H1 (cell line): Measurements from ENCODE around the gene SLC35E1. TPM values are rescaled to one million over a fixed set of nuclear protein-coding genes. Genes with fewer than 3 reads are reported as not detected.

ENCODE experiments used
- CTCF ChIA-PET: fragments of 300-600 bp; sonication (Branson Sonifier 250); formaldehyde crosslinking; loops from one replicate; lab custom pipeline; 2021; ENCODE audit not compliant: partially characterized antibody; lab: Charles Lee
- POLR2A ChIA-PET: fragments of 300-600 bp; sonication (Branson Sonifier 250); formaldehyde crosslinking; loops from one replicate; lab custom pipeline; 2021; ENCODE audit warnings: inconsistent platforms; ENCODE audit not compliant: partially characterized antibody; lab: Charles Lee
- DNase-seq, 2 experiments: peaks; one replicate each; pipeline versions ENCODE4 v3.0.0 to v3.0.0-alpha.2; 2010 to 2022; ENCODE audit warnings: low spot score in 2 of 2, low read depth in 1 of 2, mixed read lengths in 1 of 2
- FAIRE-seq: peaks from 2 replicates; lab custom pipeline; 2011; peaks lifted over from hg19 to GRCh38; lab: Jason Lieb, UNC
- H2AFZ ChIP-seq: 2 replicates; pipeline ENCODE4 v1.8.1; 2012; ENCODE audit warnings: low read length, inconsistent platforms
- H2AK5ac ChIP-seq: 2 replicates; pipeline ENCODE4 v1.6.1; 2013; ENCODE audit warnings: low read depth, low read length
- H2BK120ac ChIP-seq: replicated peaks from 2 replicates; pipeline ENCODE3; 2013; ENCODE audit warnings: low read depth, low read length, inconsistent platforms
- H2BK12ac ChIP-seq: 2 replicates; pipeline ENCODE4 v1.6.1; 2013; ENCODE audit warnings: low read depth, low read length
- H2BK15ac ChIP-seq: 2 replicates; pipeline ENCODE4 v1.6.1; 2013; ENCODE audit warnings: low read length
- H2BK20ac ChIP-seq: 2 replicates; pipeline ENCODE4 v1.6.1; 2013; ENCODE audit warnings: low read length
- H2BK5ac ChIP-seq: 2 replicates; pipeline ENCODE4 v1.6.1; 2013; ENCODE audit warnings: low read depth, low read length
- H3K14ac ChIP-seq: 2 replicates; pipeline ENCODE4 v1.6.1; 2013; ENCODE audit warnings: inconsistent platforms; ENCODE audit not compliant: insufficient read length
- H3K18ac ChIP-seq: 2 replicates; pipeline ENCODE4 v1.6.1; 2013; ENCODE audit warnings: low read length; ENCODE audit errors: extremely low read depth
- H3K23ac ChIP-seq: 2 replicates; pipeline ENCODE4 v1.6.1; 2013; ENCODE audit warnings: inconsistent platforms; ENCODE audit not compliant: insufficient read length
- H3K23me2 ChIP-seq: 2 replicates; pipeline ENCODE4 v1.6.1; 2013; ENCODE audit warnings: low read depth, low read length
- H3K27ac ChIP-seq: 2 replicates; pipeline ENCODE4 v1.6.1; 2011; ENCODE audit warnings: low read depth, low read length, inconsistent platforms
- H3K27me3 ChIP-seq, 4 experiments: replicated peaks in 1 of 4; 1 replicate in 1 of 4; 2 replicates in 3 of 4; pipeline versions ENCODE4 v1.6.1 to v1.8.1; 2011 to 2013; ENCODE audit warnings: low read length in 3 of 4, mild to moderate bottlenecking in 3 of 4, inconsistent platforms in 2 of 4, mixed read lengths in 2 of 4, moderate library complexity in 1 of 4; ENCODE audit not compliant: control insufficient read depth in 3 of 4, insufficient read depth in 3 of 4; ENCODE audit errors: extremely low read depth in 1 of 4
- H3K36me3 ChIP-seq, 4 experiments: 2 replicates each; pipeline versions ENCODE4 v1.6.1 to v1.8.1; 2011 to 2013; ENCODE audit warnings: mild to moderate bottlenecking in 4 of 4, low read length in 3 of 4, moderate library complexity in 2 of 4, control low read depth in 1 of 4, inconsistent platforms in 1 of 4; ENCODE audit not compliant: insufficient read depth in 4 of 4, control insufficient read depth in 2 of 4
- H3K4ac ChIP-seq: replicated peaks from 2 replicates; pipeline ENCODE3; 2013; ENCODE audit warnings: low read length, low read depth, mixed read lengths, inconsistent platforms; ENCODE audit not compliant: insufficient read length
- H3K4me1 ChIP-seq, 4 experiments: replicated peaks in 1 of 4; 1 replicate in 1 of 4; 2 replicates in 3 of 4; pipeline versions ENCODE4 v1.6.1 to v1.8.1; 2011 to 2013; ENCODE audit warnings: low read length in 3 of 4, inconsistent platforms in 2 of 4, mixed read lengths in 1 of 4; ENCODE audit not compliant: insufficient read depth in 4 of 4, control insufficient read depth in 3 of 4
- H3K4me2 ChIP-seq, 2 experiments: 2 replicates each; pipeline versions ENCODE4 v1.6.1 to v1.8.1; 2011 to 2013; ENCODE audit warnings: low read depth in 2 of 2, low read length in 2 of 2, control low read depth in 1 of 2, inconsistent platforms in 1 of 2, mild to moderate bottlenecking in 1 of 2; ENCODE audit not compliant: insufficient read depth in 1 of 2
- H3K4me3 ChIP-seq, 4 experiments: fragments of 200-600, 300-600 bp in 1 of 4; sonication (generic), shearing (Covaris generic), sonication (Bioruptor Twin) in 1 of 4; 2 replicates each; pipeline versions ENCODE4 v1.5.1 to v1.8.1; 2011 to 2016; ENCODE audit warnings: low read length in 4 of 4, low read depth in 3 of 4, control low read depth in 2 of 4, inconsistent platforms in 2 of 4, mild to moderate bottlenecking in 2 of 4, mixed read lengths in 1 of 4, moderate library complexity in 1 of 4; ENCODE audit not compliant: insufficient read depth in 2 of 4; ENCODE audit errors: extremely low read depth in 1 of 4
- H3K56ac ChIP-seq: replicated peaks from 2 replicates; pipeline ENCODE3; 2013; ENCODE audit warnings: low read depth, mild to moderate bottlenecking, mixed read lengths, low read length, inconsistent platforms; ENCODE audit not compliant: insufficient read length
- H3K79me1 ChIP-seq: 2 replicates; pipeline ENCODE4 v1.6.1; 2013; ENCODE audit warnings: low read depth, low read length, control low read depth
- H3K79me2 ChIP-seq, 2 experiments: 2 replicates each; pipeline versions ENCODE4 v1.6.1 to v1.8.1; 2012 to 2013; ENCODE audit warnings: low read length in 2 of 2, mild to moderate bottlenecking in 2 of 2, inconsistent platforms in 1 of 2; ENCODE audit not compliant: insufficient read depth in 2 of 2, control insufficient read depth in 1 of 2
- H3K9ac ChIP-seq, 4 experiments: replicated peaks in 1 of 4; 1 replicate in 1 of 4; 2 replicates in 3 of 4; pipeline versions ENCODE4 v1.6.1 to v1.8.1; 2011 to 2013; ENCODE audit warnings: low read depth in 3 of 4, low read length in 3 of 4, control low read depth in 2 of 4, mild to moderate bottlenecking in 2 of 4, moderate library complexity in 2 of 4, inconsistent platforms in 1 of 4; ENCODE audit errors: extremely low read depth in 1 of 4
- H3K9me3 ChIP-seq, 2 experiments: 2 replicates each; pipeline versions ENCODE4 v1.6.1 to v1.8.1; 2012 to 2013; ENCODE audit warnings: mild to moderate bottlenecking in 2 of 2, moderate library complexity in 2 of 2, control low read depth in 1 of 2, inconsistent platforms in 1 of 2, low read depth in 1 of 2, low read length in 1 of 2, mixed read lengths in 1 of 2; ENCODE audit not compliant: insufficient read depth in 2 of 2
- H4K20me1 ChIP-seq, 2 experiments: replicated peaks in 1 of 2; 2 replicates each; pipeline versions ENCODE3 to v1.8.1; 2011 to 2013; ENCODE audit warnings: inconsistent platforms in 2 of 2, low read length in 2 of 2, mild to moderate bottlenecking in 1 of 2; ENCODE audit not compliant: insufficient read depth in 2 of 2, control insufficient read depth in 1 of 2
- H4K5ac ChIP-seq: 2 replicates; pipeline ENCODE4 v1.6.1; 2013; ENCODE audit warnings: low read length, low read depth, mixed read lengths, inconsistent platforms; ENCODE audit not compliant: insufficient read length
- H4K8ac ChIP-seq: 2 replicates; pipeline ENCODE4 v1.8.0; 2013; ENCODE audit warnings: mild to moderate bottlenecking, moderate library complexity, low read length, inconsistent platforms; ENCODE audit not compliant: insufficient read depth; ENCODE audit errors: extremely low read depth
- H4K91ac ChIP-seq: replicated peaks from 2 replicates; pipeline ENCODE3; 2013; ENCODE audit warnings: low read length, mixed read lengths, inconsistent platforms; ENCODE audit not compliant: insufficient read length
- ASH2L ChIP-seq: fragments of 200-600, 300-600 bp; sonication (generic); IDR thresholded peaks from one replicate; pipeline ENCODE4 v1.7.1; 2017; ENCODE audit warnings: low read length
- ATF2 ChIP-seq: IDR thresholded peaks from 2 replicates; pipeline ENCODE4 v1.6.1; 2012; ENCODE audit warnings: low read length, inconsistent platforms
- CREB1 ChIP-seq: IDR thresholded peaks from 2 replicates; pipeline ENCODE4 v1.6.1; 2012; ENCODE audit warnings: inconsistent platforms
- E2F6 ChIP-seq: IDR thresholded peaks from 2 replicates; pipeline ENCODE4 v1.6.1; 2012; ENCODE audit warnings: inconsistent platforms
- JUN ChIP-seq: IDR thresholded peaks from 2 replicates; pipeline ENCODE4 v1.6.1; 2011; ENCODE audit warnings: low read depth, mild to moderate bottlenecking, improper control_type of control experiment, low read length
- KDM4A ChIP-seq: IDR thresholded peaks from one replicate; pipeline ENCODE4 v1.7.1; 2012; ENCODE audit warnings: low read depth, mild to moderate bottlenecking, moderate library complexity, low read length, inconsistent platforms; ENCODE audit not compliant: severe bottlenecking
- POLR2AphosphoS5 ChIP-seq: IDR thresholded peaks from 2 replicates; pipeline ENCODE4 v1.6.1; 2011; ENCODE audit warnings: low read depth, low read length
- POU5F1 ChIP-seq: IDR thresholded peaks from 2 replicates; pipeline ENCODE4 v1.6.1; 2011; ENCODE audit warnings: low read depth, mild to moderate bottlenecking, low read length, moderate library complexity
- SRF ChIP-seq: IDR thresholded peaks from 2 replicates; pipeline ENCODE4 v1.6.1; 2011; ENCODE audit warnings: mild to moderate bottlenecking, low read depth, low read length, moderate library complexity
- TBP ChIP-seq: IDR thresholded peaks from 2 replicates; pipeline ENCODE4 v1.6.1; 2011; ENCODE audit warnings: low read depth, low read length, improper control_type of control experiment
- ZNF274 ChIP-seq: IDR thresholded peaks from 2 replicates; pipeline ENCODE4 v1.7.0; 2012; ENCODE audit warnings: low read length, borderline replicate concordance; ENCODE audit errors: extremely low read depth
- WGBS, 2 experiments: shearing (Covaris generic) in 1 of 2; methylation state at CpG; one replicate each; pipeline versions ENCODE4 v1.1.6 to v1.1.7; 2013 to 2015; ENCODE audit warnings: low lambda C conversion rate in 2 of 2, mixed read lengths in 2 of 2, inconsistent platforms in 1 of 2, low coverage in 1 of 2, missing lambda C conversion rate in 1 of 2; ENCODE audit not compliant: insufficient replicate concordance in 2 of 2, insufficient coverage in 1 of 2, insufficient read length in 1 of 2; ENCODE audit errors: extremely low coverage in 1 of 2, missing lambda C conversion rate in 1 of 2; 5-methylcytosine and 5-hydroxymethylcytosine counted together
- polyA plus RNA-seq, 7 experiments: library from polyadenylated mRNA; depleted of rRNA in 3 of 7; stranded (reverse) in 5 of 7; unstranded in 2 of 7; fragments of >200 nt in 5 of 7; fragments of 200-250 nt in 2 of 7; gene quantifications; 1 replicate in 5 of 7; 2 replicates in 1 of 7; 4 replicates in 1 of 7; pipeline versions ENCODE4 v1.2.1 to v1.2.3, GENCODE V29; 2011 to 2013; ENCODE audit warnings: missing spikeins in 2 of 7, mixed read lengths in 2 of 7
- total RNA-seq: library from RNA; stranded (reverse); fragmentation: NEBNext Ultra II Directional; extraction: Animal tissue kit (Norgen Biotek cat#: 25700); gene quantifications from 2 replicates; pipeline ENCODE4 v1.2.1, GENCODE V29; 2021

SLC35E1 gene
- total and polyA plus RNA-seq, 2 of the 8 experiments (the other 6 are each of a cell fraction or from before 2014, with no cell fraction given), result 26.0 to 31.9 TPM

- no peak overlapping the region for H3K4ac ChIP-seq
- no peak overlapping the region for H3K4me3 ChIP-seq
- no peaks in the 10 kb centered on the region for H3K36me3 ChIP-seq
- no peak overlapping the region for H3K27ac ChIP-seq
- H3K4me1 ChIP-seq, result no peaks in the 10 kb centered on the region
- no peaks in the 10 kb centered on the region for H3K27me3 ChIP-seq
- H3K56ac ChIP-seq, result no peak overlapping the region
- no peak overlapping the region for H3K14ac ChIP-seq
- H3K18ac ChIP-seq, result no peak overlapping the region
- no peak overlapping the region for H2BK20ac ChIP-seq
- no peaks in the 10 kb centered on the region for H3K23me2 ChIP-seq
- H3K23ac ChIP-seq, result no peak overlapping the region
- no peak overlapping the region for H4K8ac ChIP-seq
- no peak overlapping the region for H3K9ac ChIP-seq
- no peak overlapping the region for H3K4me2 ChIP-seq
- H3K79me2 ChIP-seq, result peaks cover 0 to 88% of the 10 kb centered on the region in 2 experiments; a peak in 3 of 4 replicates
- no peak overlapping the region for H2BK12ac ChIP-seq
- no peak overlapping the region for H2BK15ac ChIP-seq
- WGBS, 2 experiments, result 85% methylated on average over 6 of the region's 6 CpGs; no CpG with 5 or more reads in 1 of the 2 experiments
- H2BK5ac ChIP-seq, result peak overlapping the region; percentile 39; the same call in 1 of the 2 replicates
- ChIA-PET POLR2A (interaction anchor here (1.3 to 1.6 kb wide), 2 partner anchors 9 to 15 kb away, joined by 4 to 5 read pairs; no protein-coding TSS in a partner anchor), CTCF (interaction anchor here (1.7 kb wide), 1 partner anchor 12 kb away, joined by 5 read pairs; no protein-coding TSS in a partner anchor)
- no peak overlapping the region for H2BK120ac ChIP-seq
- peaks cover 46% of the 10 kb centered on the region for H3K79me1 ChIP-seq
- no peak overlapping the region for H2AK5ac ChIP-seq
- DNase-seq (no peak), FAIRE-seq (no peak)
- no peak overlapping the region for H2AFZ ChIP-seq
- no peak overlapping the region for H4K5ac ChIP-seq
- peaks cover 9 to 39% of the 10 kb centered on the region in 2 experiments for H4K20me1 ChIP-seq
- no peak overlapping the region for H4K91ac ChIP-seq
- no peaks in the 10 kb centered on the region for H3K9me3 ChIP-seq
- TF ChIP-seq TBP, result no peak
- TF ChIP-seq POU5F1, result no peak
- no peak for TF ChIP-seq CREB1
- no peak for TF ChIP-seq JUN
- no peak for TF ChIP-seq ZNF274
- TF ChIP-seq KDM4A, result no peak
- TF ChIP-seq SRF, result no peak
- no peak for TF ChIP-seq POLR2AphosphoS5
- TF ChIP-seq E2F6, result no peak
- TF ChIP-seq ASH2L, result no peak
- no peak for TF ChIP-seq ATF2
These were observed 27.6 kb upstream of the SLC35E1 start for GRCh38 chr19:16599655-16600346.
